ENCODE data around the gene RPL3. TPM values are rescaled to one million over a fixed set of nuclear protein-coding genes. Genes with fewer than 3 reads are reported as not detected.

Gene RPL3
- total RNA-seq, 2 experiments from 2014 or later = 1,927 to 2,015 TPM

- H3K36me3 Mint-ChIP-seq = no peaks in the 10 kb centered on the region
- POLR2A ChIA-PET = no interaction called here
- H3K4me3 Mint-ChIP-seq = no peak overlapping the region
- no peaks in the 10 kb centered on the region for H3K9me3 Mint-ChIP-seq
- ATAC-seq (ENCODE audit: low read depth) (no peak), DNase-seq (no peak)
- peaks cover 12% of the 10 kb centered on the region for H3K27me3 Mint-ChIP-seq
- peaks cover 3% of the 10 kb centered on the region for H3K4me1 Mint-ChIP-seq
- H3K27ac Mint-ChIP-seq = no peak overlapping the region
Observed at GRCh38 chr22:39288135-39288898, 31.1 kb downstream of the RPL3 start.

DNA sequence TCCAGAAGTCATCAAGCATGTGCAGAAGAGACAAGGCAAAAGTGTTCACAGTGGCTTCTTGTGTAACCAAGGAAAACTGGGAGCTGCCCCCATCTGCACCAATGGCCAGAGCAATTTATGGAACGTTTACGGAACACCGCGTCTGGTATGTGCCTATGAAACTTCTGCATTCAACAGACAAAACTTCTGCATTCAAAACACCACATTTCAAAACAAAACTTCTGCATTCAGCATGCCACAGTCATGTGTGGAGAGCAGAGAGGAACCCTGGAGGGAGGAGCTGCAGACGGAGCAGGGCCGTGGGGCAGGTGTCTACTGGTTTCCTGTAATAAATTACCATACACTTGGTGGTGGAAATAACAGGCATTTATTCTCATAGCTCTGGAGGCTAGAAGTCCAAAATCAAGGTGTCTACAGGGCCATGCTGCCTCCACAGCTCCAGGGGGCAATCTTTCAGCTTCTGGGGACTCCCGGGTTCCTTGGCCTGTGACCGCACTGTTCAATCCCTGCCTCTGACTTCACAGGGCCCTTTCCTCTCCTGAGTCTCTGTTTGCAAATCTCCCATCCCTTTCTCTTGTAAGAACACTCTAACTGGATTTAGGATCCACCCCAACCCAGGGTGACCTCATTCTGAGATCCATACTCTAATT, 32.2 kb downstream of the RPL3 start:
- no peaks in the 10 kb centered on the region for H3K9me3 Mint-ChIP-seq
- H3K27me3 Mint-ChIP-seq = peaks cover 12% of the 10 kb centered on the region
- H3K36me3 Mint-ChIP-seq = no peaks in the 10 kb centered on the region
- H3K4me1 Mint-ChIP-seq = peaks cover 3% of the 10 kb centered on the region
- H3K27ac Mint-ChIP-seq = no peak overlapping the region
- DNase-seq (no peak), ATAC-seq (ENCODE audit: low read depth) (peak; percentile 24)
- H3K4me3 Mint-ChIP-seq = no peak overlapping the region
- POLR2A ChIA-PET = interaction anchor here (0.9 kb wide), 1 partner anchor 96 kb away, joined by 3 read pairs; no protein-coding TSS in a partner anchor

DNA sequence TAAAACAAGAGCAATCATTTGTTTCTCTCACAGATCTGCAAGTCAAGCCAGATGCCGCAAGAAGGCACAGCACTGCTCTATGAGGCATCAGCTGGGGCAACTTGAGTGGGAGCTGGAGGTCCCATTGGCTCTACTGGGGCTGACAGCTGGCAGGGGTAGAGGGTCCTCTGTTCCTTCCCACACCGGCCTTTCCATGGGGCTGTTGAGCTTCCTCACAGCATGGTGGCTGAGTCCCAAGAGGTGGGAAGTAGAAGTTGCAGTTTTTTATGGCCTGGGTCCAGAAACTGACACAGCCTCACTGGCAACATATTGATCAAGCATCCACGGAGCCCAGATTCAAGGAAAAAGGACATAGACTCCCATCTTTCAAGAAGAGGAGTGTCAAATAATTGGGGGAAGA, 34.4 kb downstream of the RPL3 start:
- Mint-ChIP-seq H3K9me3 (no peaks in the 10 kb centered on the region), H3K4me3 (no peak overlapping the region), H3K27me3 (peaks cover 17% of the 10 kb centered on the region), H3K27ac (no peak overlapping the region), H3K4me1 (peaks cover 3% of the 10 kb centered on the region), H3K36me3 (no peaks in the 10 kb centered on the region)
- DNase-seq = no peak
- POLR2A ChIA-PET = no interaction called here
- no peak for ATAC-seq (ENCODE audit: low read depth)

- POLR2A ChIA-PET = no interaction called here
- Mint-ChIP-seq H3K27ac (no peak overlapping the region), H3K4me1 (peaks cover 3% of the 10 kb centered on the region), H3K4me3 (no peak overlapping the region), H3K27me3 (peaks cover 22% of the 10 kb centered on the region), H3K36me3 (no peaks in the 10 kb centered on the region), H3K9me3 (no peaks in the 10 kb centered on the region)
- no peak for ATAC-seq (ENCODE audit: low read depth)
- no peak for DNase-seq
Observed at GRCh38 chr22:39284142-39284980, 35.1 kb downstream of the RPL3 start.

- Mint-ChIP-seq H3K4me3 (no peak overlapping the region), H3K9me3 (no peaks in the 10 kb centered on the region), H3K4me1 (peaks cover 3% of the 10 kb centered on the region), H3K36me3 (no peaks in the 10 kb centered on the region), H3K27ac (no peak overlapping the region), H3K27me3 (peaks cover 22% of the 10 kb centered on the region)
- no peak for DNase-seq
- no peak for ATAC-seq (ENCODE audit: low read depth)
- POLR2A ChIA-PET = no interaction called here
Observed at GRCh38 chr22:39283322-39284141, 35.9 kb downstream of the RPL3 start.

DNA sequence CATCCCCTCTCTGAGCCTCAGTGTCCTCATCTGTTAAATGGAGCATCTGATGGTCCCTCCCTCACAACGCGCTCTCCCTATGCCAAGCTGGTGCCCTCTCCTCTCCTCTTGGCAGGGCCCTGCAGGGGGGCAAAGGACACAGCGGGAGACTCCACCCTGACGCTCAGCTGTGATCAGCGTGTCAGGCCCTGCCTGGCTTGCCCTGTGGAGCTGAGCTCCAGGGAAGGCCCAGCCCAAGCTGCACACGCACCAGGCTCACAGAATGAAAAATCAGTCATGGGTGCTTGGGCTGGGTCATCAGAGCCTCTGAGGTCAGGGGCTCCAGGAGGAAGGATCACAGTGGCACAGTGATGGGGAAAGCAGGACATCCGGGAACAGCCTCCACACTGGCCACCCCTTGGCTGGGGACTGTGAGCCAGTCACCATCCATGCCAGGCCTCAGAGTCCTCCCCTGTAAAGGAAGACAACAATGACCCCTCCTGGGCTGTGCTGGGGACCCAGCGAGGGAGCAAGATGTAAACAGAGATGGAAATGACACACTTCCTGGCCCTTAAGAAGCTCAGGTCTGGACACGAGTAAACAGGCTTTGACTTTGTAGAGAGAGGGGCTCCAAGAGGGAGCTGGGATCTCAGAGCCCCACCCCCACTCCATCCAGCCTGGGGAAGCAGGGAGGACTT, 36.6 kb downstream of the RPL3 start:
- ATAC-seq (ENCODE audit: low read depth) = no peak
- H3K4me3 Mint-ChIP-seq = no peak overlapping the region
- POLR2A ChIA-PET = no interaction called here
- no peak overlapping the region for H3K27ac Mint-ChIP-seq
- peaks cover 3% of the 10 kb centered on the region for H3K4me1 Mint-ChIP-seq
- no peaks in the 10 kb centered on the region for H3K36me3 Mint-ChIP-seq
- no peaks in the 10 kb centered on the region for H3K9me3 Mint-ChIP-seq
- no peak for DNase-seq
- peaks cover 19% of the 10 kb centered on the region for H3K27me3 Mint-ChIP-seq

GRCh38 chr22:39281126-39281525, 38.3 kb downstream of the RPL3 start:
- no peaks in the 10 kb centered on the region for H3K4me1 Mint-ChIP-seq
- no peak for DNase-seq
- ATAC-seq (ENCODE audit: low read depth) = no peak
- peaks cover 1% of the 10 kb centered on the region for H3K9me3 Mint-ChIP-seq
- POLR2A ChIA-PET = no interaction called here
- H3K4me3 Mint-ChIP-seq = no peak overlapping the region
- peaks cover 17% of the 10 kb centered on the region for H3K27me3 Mint-ChIP-seq
- H3K36me3 Mint-ChIP-seq = no peaks in the 10 kb centered on the region
- H3K27ac Mint-ChIP-seq = no peak overlapping the region

GRCh38 chr22:39280250-39280649, 39.2 kb downstream of the RPL3 start:
- Mint-ChIP-seq H3K27ac (no peak overlapping the region), H3K27me3 (peaks cover 15% of the 10 kb centered on the region), H3K4me3 (no peak overlapping the region), H3K4me1 (no peaks in the 10 kb centered on the region), H3K9me3 (peaks cover 1% of the 10 kb centered on the region), H3K36me3 (no peaks in the 10 kb centered on the region)
- DNase-seq (no peak), ATAC-seq (ENCODE audit: low read depth) (no peak)
- POLR2A ChIA-PET = no interaction called here

DNA sequence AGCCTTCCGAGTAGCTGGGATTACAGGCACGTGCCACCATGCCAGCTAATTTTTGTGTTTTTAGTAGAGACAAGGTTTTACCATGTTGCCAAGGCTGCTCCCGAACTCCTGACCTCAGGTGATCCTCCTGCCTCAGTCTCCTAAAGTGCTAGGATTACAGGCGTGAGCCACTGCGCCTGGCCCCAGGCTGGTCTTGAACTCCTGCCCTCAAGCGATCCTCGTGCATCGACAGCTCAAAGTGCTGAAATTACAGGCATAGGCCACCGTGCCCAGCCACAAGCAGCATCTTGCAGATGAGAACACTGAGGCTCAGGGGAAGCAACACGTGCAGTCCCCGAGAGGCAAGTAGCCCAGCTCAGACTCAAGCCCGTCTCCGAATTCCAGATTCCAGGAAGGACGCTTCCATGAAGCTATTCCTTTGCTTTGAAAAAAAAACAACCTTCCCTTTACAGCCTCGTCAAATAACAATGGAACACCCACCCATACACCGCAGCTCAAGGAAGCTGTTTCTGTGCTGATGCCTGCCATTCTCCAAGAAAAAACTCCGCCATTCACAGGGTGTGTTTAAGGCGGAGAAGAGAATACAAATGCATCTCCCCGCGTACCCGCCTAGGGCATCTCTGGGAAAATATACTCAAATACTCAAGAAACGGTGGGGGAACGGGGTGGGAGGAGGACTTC, 40.1 kb downstream of the RPL3 start:
- DNase-seq (no peak), ATAC-seq (ENCODE audit: low read depth) (no peak)
- H3K4me3 Mint-ChIP-seq = no peak overlapping the region
- POLR2A ChIA-PET = no interaction called here
- no peaks in the 10 kb centered on the region for H3K4me1 Mint-ChIP-seq
- peaks cover 1% of the 10 kb centered on the region for H3K9me3 Mint-ChIP-seq
- no peaks in the 10 kb centered on the region for H3K36me3 Mint-ChIP-seq
- no peak overlapping the region for H3K27ac Mint-ChIP-seq
- H3K27me3 Mint-ChIP-seq = peaks cover 12% of the 10 kb centered on the region

DNA sequence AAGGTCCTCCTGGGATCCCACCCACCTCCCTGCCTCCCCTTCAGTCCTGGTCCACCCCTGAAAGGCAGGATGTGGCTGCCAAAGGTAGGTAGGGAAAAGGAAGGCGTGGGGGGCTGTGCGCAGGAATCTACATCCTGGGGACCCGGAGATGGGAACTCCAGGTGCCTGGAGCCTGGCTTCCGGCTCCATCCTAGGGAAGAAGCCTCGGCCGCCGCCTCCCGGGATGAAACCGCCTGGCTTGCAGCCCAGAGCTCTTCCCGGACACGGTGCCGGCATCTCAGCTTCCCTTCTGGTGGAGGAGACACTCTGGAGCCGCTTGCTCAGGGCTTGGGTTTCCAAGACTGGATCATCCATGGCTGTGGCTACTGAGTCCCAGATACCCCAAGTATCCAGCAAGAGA, 41.4 kb downstream of the RPL3 start:
- POLR2A ChIA-PET = interaction anchor here (0.6 kb wide), 1 partner anchor 147 kb away, joined by 3 read pairs; no protein-coding TSS in a partner anchor
- H3K4me1 Mint-ChIP-seq = no peaks in the 10 kb centered on the region
- no peak overlapping the region for H3K27ac Mint-ChIP-seq
- peaks cover 12% of the 10 kb centered on the region for H3K27me3 Mint-ChIP-seq
- peaks cover 1% of the 10 kb centered on the region for H3K9me3 Mint-ChIP-seq
- no peaks in the 10 kb centered on the region for H3K36me3 Mint-ChIP-seq
- DNase-seq (no peak), ATAC-seq (ENCODE audit: low read depth) (no peak)
- H3K4me3 Mint-ChIP-seq = no peak overlapping the region

DNA sequence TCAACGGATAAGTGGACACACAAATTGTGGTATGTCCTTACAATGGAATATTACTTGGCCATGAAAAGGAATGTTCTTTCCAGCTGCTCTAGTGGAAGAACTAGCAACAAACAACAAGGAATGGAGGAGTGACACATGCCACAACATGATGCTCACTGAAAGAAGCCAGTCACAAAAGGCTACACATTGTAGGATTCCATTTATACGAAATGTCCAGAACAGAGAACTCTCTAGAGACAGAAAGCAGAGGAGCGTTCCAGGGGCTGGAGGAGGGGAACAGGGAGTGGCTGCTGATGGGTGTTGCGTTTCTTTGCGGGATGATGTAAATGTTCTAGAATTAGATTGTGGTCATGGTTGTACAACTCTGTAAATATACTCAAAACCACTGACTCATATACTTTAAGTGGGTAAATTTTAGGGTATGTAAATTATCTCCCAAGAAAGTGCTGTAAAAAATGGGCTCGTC, 42.2 kb downstream of the RPL3 start:
- POLR2A ChIA-PET = no interaction called here
- no peak overlapping the region for H3K4me3 Mint-ChIP-seq
- ATAC-seq (ENCODE audit: low read depth) (no peak), DNase-seq (no peak)
- H3K27me3 Mint-ChIP-seq = peaks cover 12% of the 10 kb centered on the region
- H3K9me3 Mint-ChIP-seq = peaks cover 1% of the 10 kb centered on the region
- no peak overlapping the region for H3K27ac Mint-ChIP-seq
- no peaks in the 10 kb centered on the region for H3K4me1 Mint-ChIP-seq
- no peaks in the 10 kb centered on the region for H3K36me3 Mint-ChIP-seq

GRCh38 chr22:39276440-39277141, 42.8 kb downstream of the RPL3 start:
- peaks cover 1% of the 10 kb centered on the region for H3K9me3 Mint-ChIP-seq
- peaks cover 12% of the 10 kb centered on the region for H3K27me3 Mint-ChIP-seq
- H3K36me3 Mint-ChIP-seq = no peaks in the 10 kb centered on the region
- POLR2A ChIA-PET = no interaction called here
- H3K27ac Mint-ChIP-seq = no peak overlapping the region
- H3K4me3 Mint-ChIP-seq = no peak overlapping the region
- DNase-seq (no peak), ATAC-seq (ENCODE audit: low read depth) (no peak)
- H3K4me1 Mint-ChIP-seq = no peaks in the 10 kb centered on the region

Measured in activated naive CD8-positive, alpha-beta T cell treated with anti-CD3 and anti-CD28 coated beads, Interleukin-2, amount 10 ng/mL, durations not matched to agents 7 days and 5 days (primary cell).